GM18502 (cell line): ENCODE data around the gene AFG1L.
"Not testable (repeated sequence)": the region's sequence is repeated elsewhere in the genome, so short reads cannot be mapped to it uniquely, and the experiment has no call there.

ENCODE experiments used
- ATAC-seq: cut with Tn5 transposase; IDR thresholded peaks from one replicate; pipeline ENCODE4 v1.9.1; 2021; ENCODE audit warnings: mild to moderate bottlenecking; ENCODE audit not compliant: unreplicated experiment, poor library complexity

The AFG1L gene

DNA sequence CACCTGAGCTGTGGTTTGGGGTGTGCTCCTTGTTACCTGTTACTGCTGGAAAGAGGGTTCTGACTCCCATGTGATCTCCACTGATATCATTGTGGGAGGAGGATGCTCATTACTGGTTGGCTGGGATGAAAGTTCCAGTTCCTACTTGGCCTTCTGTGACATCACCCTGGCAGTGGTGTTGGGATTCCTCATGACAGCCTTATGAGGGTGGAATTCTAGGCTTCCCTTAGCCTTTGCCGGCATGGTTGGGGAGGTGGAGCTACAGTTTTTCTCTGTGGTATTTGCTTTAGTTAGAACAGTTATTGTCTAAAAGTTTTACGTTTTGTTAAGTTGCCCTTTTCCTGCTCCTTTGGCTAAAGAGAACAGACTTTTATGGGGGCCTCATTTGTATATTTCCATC, 112.1 kb downstream of the AFG1L start:
- no peak for ATAC-seq

GRCh38 chr6:108407904-108408827, 113.3 kb downstream of the AFG1L start:
- no peak for ATAC-seq

DNA sequence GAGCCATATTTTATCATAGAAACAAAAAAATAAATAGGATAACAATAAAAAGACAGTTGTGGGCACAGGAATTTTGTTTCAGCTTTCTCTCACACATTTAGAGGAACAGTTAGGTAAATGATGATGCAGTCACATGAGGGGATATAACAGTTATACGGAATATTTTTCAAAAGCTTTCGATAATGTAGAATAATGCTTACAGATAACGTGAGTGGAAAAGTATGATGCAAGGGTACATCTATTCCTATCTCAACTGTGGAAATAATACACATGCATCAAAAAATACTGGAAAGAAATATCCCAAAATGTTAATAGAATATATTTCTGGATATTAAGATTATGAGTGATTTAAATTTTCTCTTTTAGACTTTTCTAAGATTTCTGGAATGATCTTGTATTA, 114.0 kb downstream of the AFG1L start:
- no peak for ATAC-seq

DNA sequence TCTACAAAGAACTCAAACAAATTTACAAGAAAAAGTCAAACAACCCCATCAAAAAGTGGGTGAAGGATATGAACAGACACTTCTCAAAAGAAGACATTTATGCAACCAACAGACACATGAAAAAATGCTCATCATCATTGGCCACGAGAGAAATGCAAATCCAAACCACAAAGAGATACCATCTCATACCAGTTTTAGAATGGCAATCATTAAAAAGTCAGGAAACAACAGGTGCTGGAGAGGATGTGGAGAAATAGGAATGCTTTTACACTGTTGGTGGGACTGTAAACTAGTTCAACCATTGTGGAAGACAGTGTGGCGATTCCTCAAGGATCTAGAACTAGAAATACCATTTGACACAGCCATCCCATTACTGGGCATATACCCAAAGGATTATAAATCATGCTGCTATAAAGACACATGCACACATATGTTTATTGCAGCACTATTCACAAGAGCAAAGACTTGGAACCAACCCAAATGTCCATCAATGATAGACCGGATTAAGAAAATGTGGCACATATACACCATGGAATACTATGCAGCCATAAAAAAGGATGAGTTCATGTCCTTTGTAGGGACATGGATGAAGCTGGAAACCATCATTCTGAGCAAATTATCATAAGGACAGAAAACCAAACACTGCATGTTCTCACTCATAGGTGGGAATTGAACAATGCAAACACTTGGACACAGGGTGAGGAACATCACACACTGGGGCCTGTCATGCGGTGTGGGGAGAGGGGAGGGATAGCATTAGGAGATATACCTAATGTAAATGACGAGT, 121.4 kb downstream of the AFG1L start:
- not testable (repeated sequence) for ATAC-seq

GRCh38 chr6:108417027-108417426, 122.2 kb downstream of the AFG1L start:
- ATAC-seq = no peak

DNA sequence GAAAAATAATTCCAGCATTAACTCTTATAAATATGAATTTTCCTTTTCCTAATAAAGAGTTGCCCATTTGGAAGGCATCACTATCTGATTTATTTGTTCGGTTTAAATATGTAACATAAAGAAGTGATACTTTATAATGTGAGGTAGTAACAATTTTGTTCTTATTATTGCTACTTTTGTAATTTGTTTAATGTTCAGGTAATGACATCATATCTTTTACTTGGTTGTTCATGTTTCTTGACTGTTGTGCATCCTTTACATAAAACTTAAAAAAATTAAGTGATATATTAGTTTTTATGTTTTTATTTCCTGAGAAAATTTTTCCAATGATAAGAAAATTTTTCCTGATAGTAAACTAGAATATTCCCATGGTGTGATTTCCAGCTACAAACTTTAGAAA, 124.6 kb downstream of the AFG1L start:
- no peak for ATAC-seq

DNA sequence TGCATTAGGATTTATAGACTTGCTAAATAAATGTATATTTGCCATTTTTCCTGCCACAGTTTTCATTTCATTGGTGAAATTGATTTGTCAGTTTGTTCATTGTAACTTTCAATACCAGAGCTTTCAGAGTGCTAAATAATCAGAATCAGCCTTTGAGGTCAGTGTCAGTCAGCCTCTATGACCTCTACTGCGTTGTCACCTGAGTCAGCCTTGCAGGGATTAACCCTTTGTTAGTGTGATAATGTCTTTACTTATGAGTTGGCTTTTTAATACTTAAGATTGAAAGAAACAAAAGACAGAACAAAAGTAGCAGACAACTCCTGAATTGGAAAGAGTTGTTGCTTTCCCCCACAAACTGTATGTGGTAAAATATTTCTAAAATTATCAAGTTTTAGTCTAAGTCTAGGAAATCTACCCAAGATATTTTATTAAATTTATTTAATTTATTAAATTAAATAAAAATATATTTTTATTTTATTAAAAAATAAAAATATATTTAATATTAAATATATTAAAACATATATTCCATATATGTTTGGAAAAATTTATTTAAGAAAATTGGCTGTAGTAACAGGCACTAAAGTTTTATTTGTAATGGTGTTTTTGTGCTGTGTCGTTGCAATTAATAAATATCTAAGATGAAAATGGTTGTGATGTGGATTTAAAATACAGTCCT, 125.2 kb downstream of the AFG1L start:
- ATAC-seq = no peak

DNA sequence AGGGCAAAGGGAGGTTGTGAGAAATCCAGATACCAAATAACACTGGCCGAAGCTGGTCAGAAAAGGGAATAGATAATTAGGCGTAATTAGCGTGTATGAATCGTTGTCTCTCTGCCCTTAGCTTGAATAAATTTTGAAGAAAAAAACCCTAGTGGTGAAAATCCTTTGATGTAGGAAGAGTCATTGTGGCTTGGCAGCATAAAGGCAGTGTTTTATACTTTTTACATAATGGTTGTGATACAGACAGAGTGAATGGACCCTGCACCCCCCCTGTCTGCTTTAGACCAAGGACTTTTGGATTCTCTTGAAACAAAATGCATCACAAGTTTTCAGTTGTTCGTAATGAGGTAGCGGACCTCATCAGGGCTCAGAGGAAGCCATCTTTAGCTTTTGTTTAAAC, 126.5 kb downstream of the AFG1L start:
- ATAC-seq = no peak

DNA sequence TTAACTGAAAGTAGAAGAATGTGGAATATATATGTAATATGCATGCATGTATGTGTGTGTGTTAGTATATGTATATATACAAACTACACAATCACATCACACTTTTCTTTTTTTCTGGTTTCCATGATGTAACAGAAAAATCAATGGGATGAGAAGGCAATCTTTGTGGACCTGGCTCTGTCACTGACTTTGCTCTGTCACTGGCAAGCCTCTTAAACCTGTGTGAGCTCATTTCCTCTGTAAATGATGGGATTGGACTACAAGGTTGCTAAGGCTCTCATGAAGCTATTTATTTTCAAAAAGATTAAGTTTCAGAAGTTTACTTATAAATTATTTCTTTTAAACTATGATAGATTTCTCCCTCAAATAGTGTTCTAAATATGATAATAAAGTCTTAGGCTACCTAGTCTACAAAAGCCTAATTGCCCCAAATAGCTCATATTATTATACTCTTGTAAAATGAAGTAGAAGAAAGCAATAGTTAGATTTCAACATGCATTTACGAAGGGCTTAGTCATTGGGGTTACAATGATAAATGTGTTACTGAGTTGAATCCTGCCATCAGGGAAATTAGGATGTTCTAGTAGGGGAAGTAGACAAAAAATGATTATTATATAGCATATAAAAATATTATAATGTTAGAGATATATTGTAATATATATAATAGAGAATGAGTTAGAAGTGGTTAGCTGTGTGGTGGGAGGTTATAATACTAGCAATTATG, 129.3 kb downstream of the AFG1L start:
- ATAC-seq = no peak

GRCh38 chr6:108425428-108425827, 130.6 kb downstream of the AFG1L start:
- ATAC-seq = no peak

DNA sequence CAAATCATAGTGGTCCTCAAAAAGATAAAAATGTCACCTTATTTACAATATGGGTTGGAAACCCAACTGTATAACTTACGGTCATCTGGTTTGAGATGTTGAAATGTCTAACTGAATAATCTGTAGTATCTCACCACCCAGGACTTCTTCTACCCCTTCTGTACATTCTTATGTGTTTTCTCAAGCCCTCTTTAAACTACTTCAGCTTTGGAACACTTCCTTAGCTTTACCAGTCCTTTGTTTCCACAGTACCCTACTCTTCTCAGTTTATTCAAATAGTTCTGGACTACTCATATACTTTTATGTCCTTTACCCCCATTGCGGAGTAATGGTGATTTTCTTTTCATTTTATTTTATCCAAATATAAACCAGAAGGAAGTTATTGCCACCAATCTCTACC, 137.3 kb downstream of the AFG1L start:
- no peak for ATAC-seq

GRCh38 chr6:108432792-108433191, 137.9 kb downstream of the AFG1L start:
- ATAC-seq = no peak

DNA sequence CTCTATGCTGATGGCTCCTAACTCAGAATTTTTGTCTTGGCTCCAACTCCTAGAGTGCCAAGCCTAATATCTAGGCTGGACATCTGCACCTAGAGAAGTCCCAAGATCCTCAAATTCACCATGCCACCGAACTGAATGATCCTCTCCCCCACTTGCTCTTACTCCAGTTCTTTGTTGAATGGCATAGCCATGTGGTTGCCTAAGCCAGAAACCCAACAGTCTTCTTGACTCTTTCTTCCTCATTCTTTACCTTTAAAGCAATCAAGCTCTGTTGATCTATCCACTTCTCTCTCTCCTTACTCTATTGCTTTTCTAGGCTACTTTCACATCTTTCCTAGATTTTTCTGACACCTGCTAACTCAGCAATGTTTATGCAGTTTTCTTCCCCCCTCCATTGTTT, 139.4 kb downstream of the AFG1L start:
- no peak for ATAC-seq

DNA sequence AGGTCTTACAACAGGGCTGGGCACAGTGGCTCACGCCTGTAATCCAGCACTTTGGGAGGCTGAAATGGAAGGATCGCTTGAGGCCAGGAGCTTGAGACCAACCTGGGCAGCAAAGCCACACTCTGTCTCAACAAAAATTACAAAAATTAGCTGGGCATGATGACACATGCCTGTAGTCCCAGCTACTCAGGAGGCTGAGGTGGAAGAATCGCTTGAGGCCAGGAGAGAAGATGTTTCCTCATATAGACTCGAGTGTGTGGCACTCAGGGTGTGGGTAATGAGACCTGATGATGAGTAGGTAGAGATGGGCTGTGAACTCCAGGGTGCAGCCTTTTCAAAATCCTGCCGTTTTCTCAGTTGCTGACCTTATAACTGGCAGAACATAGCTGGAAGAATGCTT, 140.5 kb downstream of the AFG1L start:
- ATAC-seq = no peak

DNA sequence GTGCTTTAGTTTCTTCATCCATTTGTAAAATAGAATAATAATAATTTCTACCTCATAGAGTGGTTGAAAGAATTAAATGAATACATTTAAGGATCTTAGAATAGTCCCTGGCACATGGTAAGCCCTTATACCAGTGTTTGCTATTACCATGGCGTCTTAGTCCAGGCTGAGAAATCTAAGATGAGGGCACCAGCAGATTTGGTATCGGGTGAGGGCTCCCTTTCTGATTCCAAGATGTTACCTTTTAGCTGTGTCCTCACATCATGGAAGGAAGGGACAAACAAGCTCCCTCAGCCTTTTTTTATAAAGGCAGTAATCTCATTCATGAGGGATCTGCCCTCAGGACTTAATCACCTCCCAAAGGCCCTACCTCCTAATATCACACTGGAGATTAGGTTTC, 141.9 kb downstream of the AFG1L start:
- no peak for ATAC-seq

- no peak for ATAC-seq
These were observed 143.0 kb downstream of the AFG1L start for GRCh38 chr6:108437821-108438220.

DNA sequence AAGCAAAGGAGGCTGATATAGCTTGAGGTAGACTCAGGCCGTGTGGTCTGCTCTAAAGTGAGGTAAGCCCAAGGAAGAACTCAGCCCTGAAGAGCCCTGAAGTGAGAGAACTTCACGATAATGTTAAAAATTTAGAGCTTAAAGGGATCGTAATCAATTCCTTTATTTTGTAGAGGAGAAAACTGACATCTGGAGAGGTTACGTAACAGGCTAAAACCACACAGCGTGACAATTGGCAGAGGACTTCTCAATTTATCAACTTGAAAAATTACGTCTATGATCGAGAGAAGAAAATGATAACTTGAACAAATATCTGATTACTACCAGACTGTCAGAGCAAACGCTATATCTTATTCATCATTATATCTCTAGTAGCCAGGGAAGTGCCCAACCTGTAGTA, 144.1 kb downstream of the AFG1L start:
- no peak for ATAC-seq

DNA sequence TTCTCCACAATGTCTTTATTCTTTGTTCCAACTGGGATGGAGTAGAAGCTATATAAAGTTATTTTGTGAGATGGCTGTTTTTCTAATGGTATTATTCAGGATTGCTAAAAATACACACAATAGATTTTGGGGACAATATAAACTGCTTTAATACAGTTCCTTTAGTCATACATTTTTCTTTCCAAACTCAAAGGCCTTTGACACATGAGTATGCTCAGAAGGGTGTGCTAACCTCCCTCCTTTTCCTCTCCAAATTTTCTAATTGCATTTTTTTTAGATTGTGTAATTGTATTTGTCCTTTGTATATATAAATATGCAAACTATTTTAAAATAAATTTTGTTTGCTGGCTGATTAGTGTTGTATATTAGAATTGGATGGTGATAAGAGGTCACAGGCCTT, 146.3 kb downstream of the AFG1L start:
- no peak for ATAC-seq

GRCh38 chr6:108442770-108443520, 148.1 kb downstream of the AFG1L start:
- no peak for ATAC-seq
